Panc1 (cell line): ENCODE results near the gene VWA7.

Experiments used
- POLR2AphosphoS5 ChIP-seq: IDR thresholded peaks from 2 replicates; pipeline ENCODE4 v1.6.1; 2012; ENCODE audit warnings: mild to moderate bottlenecking, low read depth, low read length, moderate library complexity
- TF ChIP-seq, protein P1 (sequence below): fragments of 450-650 bp; IDR thresholded peaks from 2 replicates; pipeline ENCODE4 v1.5.1; 2017; ENCODE audit warnings: mild to moderate bottlenecking

DNA sequence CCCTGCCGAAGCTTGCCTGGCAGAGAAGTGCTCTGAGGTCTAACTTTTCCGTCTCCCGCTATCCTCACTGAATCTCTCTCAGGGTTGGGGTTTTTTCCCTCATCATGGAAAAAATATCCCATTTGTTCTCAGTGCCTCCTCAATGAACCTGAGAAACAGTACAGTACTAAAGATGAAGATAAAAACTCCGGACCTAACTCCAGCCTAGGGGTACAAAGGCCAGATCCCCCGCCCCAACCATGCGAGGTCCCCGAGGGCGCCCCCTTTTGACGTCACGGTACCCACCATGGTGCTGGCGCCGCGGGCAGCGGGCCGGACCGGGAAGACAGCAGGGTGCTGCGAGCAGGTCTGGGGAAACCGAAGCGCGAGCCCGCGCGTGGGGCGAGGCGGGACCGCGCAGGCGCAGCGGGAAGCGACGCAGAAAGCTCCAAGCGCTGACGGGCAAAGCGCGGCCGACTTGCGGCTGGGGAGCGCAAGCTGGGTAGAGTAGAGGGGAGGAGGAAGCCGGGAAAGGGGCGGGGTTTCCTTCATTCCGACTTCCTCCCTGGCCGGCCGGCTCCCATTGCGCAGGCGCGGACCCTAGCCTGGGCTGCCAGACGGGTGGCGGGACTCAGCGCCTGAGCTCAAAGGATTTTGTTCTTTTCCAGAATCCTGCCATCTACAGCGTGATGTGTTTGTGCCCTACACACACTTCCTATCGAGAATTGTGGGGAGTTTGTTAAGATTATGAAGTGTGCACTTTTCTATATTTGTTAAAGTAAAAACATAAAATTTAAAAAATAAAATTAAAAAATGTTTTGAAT lies 29.5 kb upstream of the VWA7 start, which contains the start of gene LSM2:
- TF ChIP-seq, protein P1, sequence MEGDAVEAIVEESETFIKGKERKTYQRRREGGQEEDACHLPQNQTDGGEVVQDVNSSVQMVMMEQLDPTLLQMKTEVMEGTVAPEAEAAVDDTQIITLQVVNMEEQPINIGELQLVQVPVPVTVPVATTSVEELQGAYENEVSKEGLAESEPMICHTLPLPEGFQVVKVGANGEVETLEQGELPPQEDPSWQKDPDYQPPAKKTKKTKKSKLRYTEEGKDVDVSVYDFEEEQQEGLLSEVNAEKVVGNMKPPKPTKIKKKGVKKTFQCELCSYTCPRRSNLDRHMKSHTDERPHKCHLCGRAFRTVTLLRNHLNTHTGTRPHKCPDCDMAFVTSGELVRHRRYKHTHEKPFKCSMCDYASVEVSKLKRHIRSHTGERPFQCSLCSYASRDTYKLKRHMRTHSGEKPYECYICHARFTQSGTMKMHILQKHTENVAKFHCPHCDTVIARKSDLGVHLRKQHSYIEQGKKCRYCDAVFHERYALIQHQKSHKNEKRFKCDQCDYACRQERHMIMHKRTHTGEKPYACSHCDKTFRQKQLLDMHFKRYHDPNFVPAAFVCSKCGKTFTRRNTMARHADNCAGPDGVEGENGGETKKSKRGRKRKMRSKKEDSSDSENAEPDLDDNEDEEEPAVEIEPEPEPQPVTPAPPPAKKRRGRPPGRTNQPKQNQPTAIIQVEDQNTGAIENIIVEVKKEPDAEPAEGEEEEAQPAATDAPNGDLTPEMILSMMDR: no peak; the same call in 1 of the 2 replicates
- peak; percentile 90 for TF ChIP-seq POLR2AphosphoS5
